OCI-LY7 (cell line): ENCODE data around the gene CLASP2.

ENCODE experiments used
- EZH2phosphoT487 ChIP-seq: fragments of 200-600 bp; sonication (generic); IDR thresholded peaks from 2 replicates; pipeline ENCODE4 v1.6.1; 2018; ENCODE audit warnings: low read depth, borderline replicate concordance, mild to moderate bottlenecking, mixed run types, antibody characterized with exemption, low read length, moderate library complexity, mixed read lengths
- TF ChIP-seq, protein P1 (sequence below): fragments of 200-600 bp; sonication (generic); conservative IDR thresholded peaks from 2 replicates; pipeline ENCODE4 v1.5.1; 2014; ENCODE audit warnings: mild to moderate bottlenecking, antibody characterized with exemption, low read length, moderate library complexity, mixed read lengths

DNA sequence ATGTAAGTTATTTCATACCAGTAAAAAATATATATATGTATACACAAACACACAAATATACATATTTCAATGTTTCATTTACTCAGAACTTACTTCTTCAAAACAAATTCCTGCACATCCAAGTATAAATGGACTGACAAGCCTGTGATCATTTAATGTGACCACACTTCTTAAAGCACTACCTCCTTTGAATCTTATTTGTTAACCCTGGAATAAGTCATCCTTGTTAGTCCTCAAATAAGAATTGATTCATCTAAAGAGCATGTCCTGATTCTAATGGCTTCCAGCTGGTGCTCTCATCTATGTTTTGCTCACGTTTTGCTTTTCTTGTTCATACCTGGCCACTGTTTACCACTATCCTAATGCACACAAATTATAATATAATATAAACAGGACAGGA lies 173.9 kb downstream of the CLASP2 start:
- TF ChIP-seq, protein P1, sequence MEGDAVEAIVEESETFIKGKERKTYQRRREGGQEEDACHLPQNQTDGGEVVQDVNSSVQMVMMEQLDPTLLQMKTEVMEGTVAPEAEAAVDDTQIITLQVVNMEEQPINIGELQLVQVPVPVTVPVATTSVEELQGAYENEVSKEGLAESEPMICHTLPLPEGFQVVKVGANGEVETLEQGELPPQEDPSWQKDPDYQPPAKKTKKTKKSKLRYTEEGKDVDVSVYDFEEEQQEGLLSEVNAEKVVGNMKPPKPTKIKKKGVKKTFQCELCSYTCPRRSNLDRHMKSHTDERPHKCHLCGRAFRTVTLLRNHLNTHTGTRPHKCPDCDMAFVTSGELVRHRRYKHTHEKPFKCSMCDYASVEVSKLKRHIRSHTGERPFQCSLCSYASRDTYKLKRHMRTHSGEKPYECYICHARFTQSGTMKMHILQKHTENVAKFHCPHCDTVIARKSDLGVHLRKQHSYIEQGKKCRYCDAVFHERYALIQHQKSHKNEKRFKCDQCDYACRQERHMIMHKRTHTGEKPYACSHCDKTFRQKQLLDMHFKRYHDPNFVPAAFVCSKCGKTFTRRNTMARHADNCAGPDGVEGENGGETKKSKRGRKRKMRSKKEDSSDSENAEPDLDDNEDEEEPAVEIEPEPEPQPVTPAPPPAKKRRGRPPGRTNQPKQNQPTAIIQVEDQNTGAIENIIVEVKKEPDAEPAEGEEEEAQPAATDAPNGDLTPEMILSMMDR, result no peak
- no peak for TF ChIP-seq EZH2phosphoT487
